ENCODE data around the gene OR56A1. TPM values are rescaled to one million over a fixed set of nuclear protein-coding genes. Genes with fewer than 3 reads are reported as not detected.
"Not testable (repeated sequence)": the region's sequence is repeated elsewhere in the genome, so short reads cannot be mapped to it uniquely, and the experiment has no call there.

Gene OR56A1
- not detected for polyA plus RNA-seq (2013, experiment 1 of 2; ENCODE audit: insufficient read length)
- not detected for polyA plus RNA-seq (2013, experiment 2 of 2; ENCODE audit: insufficient read length)

GRCh38 chr11:6030708-6031405 lies at the start of gene OR56A1:
Gene OR56A1 (minus strand): TSS chr11:6030758. CDS start chr11:6027692, 3,066 bp downstream.
- DNase-seq, result no peak

DNA sequence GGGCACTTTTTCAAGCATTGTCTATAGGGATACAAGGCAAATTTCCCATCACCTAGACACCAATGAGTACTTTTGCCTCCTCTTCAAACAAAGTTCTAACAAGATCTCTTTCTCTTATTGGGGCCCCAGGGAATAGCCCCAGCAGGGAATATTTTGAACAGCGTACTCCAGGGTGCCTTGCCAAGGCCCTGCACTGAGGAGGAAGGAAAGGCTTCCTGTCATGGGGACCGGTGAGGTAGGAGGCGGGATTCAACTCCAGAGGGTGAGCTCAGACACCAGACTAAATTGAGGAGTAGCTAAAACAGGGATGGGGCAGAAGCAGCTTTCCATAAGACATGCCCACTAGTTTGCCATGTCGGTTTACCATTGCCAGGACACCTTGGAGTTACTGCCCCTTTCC lies 48.9 kb upstream of the OR56A1 start:
- no peak for DNase-seq

GRCh38 chr11:6077723-6078122 lies 47.2 kb upstream of the OR56A1 start:
- no peak for DNase-seq

- not testable (repeated sequence) for DNase-seq
Observed at GRCh38 chr11:6076443-6076842, 45.9 kb upstream of the OR56A1 start.

DNA sequence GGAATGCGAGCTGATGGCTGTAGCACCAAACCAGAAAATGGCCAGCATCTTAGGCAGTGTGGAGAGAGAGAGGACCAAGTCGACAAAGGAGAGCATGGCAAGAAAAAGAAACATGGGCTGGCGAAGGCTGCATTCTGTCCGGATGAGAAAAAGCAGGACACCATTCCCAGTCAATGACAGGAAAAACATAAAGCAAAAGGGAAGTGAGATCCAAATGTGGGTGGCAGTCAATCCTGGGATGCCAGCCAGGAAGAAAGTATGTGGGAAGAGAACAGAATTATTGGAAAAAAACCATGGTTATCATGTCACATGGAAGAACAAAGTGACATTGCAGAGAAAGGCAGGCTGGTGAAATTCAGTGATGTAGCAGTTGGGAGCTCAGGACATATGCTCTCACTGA lies 36.9 kb upstream of the OR56A1 start:
- no peak for DNase-seq

GRCh38 chr11:6062691-6063358 lies 32.3 kb upstream of the OR56A1 start:
- DNase-seq, result no peak

DNA sequence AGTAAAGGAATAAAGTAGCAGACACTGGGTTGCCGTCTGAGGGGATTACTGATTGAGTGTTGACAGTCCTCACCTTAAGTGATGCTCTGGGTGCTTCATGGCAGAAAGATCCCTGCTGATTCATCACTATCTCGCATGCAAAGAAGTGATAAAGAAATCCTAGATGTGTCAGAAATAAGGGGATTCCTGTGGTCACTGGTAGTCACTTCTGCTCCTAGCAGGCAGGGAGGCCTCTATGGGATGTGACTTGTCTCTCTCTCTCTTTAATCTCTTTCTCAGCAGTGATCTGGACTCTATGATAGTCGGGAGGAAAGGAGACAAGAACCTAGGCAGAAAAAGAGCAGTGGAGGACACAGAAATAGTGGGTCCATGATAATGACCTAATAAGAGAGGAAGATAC lies 30.9 kb upstream of the OR56A1 start:
- DNase-seq, result no peak

GRCh38 chr11:6057452-6057851 lies 26.9 kb upstream of the OR56A1 start:
- DNase-seq, result no peak

- DNase-seq, result no peak
Observed at GRCh38 chr11:6055569-6055968, 25.0 kb upstream of the OR56A1 start.

GRCh38 chr11:6052374-6052773 lies 21.8 kb upstream of the OR56A1 start:
- no peak for DNase-seq

- no peak for DNase-seq
Observed at GRCh38 chr11:6040874-6041273, 10.3 kb upstream of the OR56A1 start.

DNA sequence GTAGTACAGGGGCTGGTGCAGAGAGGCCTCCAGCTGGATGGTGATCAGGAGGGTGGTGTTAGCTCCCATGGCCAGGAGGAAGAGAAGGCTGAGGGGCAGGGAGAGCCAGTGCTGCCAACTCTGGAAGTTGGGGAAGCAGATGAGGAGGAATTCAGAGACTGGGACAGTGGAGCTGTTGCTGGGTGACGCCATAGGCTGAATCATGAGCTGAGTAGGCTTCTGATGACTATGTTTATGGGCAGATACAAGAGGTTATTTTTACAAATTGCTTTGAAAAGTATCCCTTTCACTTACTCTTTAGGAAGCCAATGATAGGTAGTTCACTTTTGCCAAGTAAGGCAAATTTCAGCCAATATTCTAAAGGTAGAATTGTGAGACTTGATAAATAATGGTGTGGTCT lies 3.1 kb downstream of the OR56A1 start:
- no peak for DNase-seq

DNA sequence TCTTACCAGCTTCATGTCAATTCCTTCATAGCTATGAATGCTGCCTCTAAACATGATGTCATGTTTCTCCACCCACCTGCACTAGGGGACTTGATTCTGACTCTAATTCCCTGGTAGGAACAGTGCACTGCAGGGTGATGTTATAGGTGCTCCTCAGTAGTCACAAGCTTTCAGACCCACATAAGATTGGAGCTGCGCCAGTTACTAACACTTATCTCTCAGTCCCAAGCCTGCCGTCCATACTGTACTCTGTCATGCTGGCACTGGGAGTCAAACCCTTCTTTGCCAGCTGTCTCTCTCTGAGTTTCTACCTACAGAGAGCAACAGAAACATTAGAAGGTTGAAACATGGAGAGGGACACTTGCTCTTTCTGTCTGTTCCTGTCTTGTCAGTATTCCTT lies 5.5 kb downstream of the OR56A1 start:
- no peak for DNase-seq

- DNase-seq, result peak; percentile 3
Observed at GRCh38 chr11:6022956-6023355, 7.6 kb downstream of the OR56A1 start.

- DNase-seq, result no peak
Observed at GRCh38 chr11:6013042-6013441, 17.5 kb downstream of the OR56A1 start.

GRCh38 chr11:6012035-6012668 lies 18.4 kb downstream of the OR56A1 start:
- DNase-seq, result no peak

GRCh38 chr11:6006846-6007245 lies 23.7 kb downstream of the OR56A1 start, which contains the start of gene OR56A4:
Gene OR56A4 (minus strand): TSS chr11:6006946. CDS start chr11:6002992, 3,954 bp downstream.
- DNase-seq, result no peak

- no peak for DNase-seq
Observed at GRCh38 chr11:6006395-6006794, 24.2 kb downstream of the OR56A1 start.

GRCh38 chr11:6002202-6002699 lies 28.3 kb downstream of the OR56A1 start:
- DNase-seq, result no peak

DNA sequence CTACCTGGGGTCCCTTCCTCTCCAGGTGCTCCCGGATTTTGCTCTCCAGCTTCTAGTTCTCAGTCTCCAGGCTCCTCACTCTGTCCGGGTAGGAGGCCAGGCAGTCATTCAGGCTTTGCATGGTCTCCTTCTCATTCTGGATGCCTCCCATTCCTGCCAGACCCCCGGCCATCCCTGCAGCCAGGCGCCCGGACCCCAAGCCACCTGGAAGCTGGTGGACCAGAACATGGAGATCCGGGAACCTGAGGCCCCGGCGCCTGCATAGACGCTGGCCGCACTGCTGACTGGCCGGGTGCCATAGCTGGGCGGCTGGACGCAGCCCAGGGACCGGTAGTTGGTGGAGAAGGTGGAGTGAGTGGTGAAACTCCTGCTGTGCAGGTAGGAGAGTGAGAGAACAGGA lies 35.8 kb downstream of the OR56A1 start:
- no peak for DNase-seq

DNA sequence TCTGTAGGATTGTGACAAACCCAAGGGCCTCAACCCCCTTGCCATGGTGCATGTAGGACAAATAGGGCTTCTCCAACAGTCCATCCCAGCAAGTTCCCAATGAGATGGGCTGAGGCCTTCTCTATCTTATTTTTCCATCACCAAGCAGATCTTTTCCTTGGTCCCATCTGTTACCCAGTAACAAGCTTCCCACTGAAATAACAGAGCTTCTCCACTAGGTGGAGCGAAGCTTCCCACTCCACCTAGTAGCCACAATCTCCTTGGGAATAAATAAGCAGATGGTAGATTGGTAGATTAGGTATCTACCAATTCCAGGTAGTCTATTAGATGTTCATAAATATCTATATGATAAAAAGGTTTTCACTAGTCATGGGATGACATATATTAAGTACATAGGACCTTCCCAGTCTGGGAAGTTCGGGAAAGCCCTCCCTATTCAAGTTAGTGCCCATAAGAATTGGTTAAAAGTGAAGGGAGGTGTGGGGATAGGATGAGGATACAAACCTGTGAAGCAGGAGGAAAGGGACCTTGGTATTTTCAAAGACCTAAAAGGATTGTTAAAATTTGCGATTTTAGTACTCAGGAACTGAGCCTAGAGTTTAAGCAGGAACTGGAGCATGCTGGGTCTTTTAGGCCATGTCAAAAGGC lies 37.8 kb downstream of the OR56A1 start:
- no peak for DNase-seq

- DNase-seq, result no peak
Observed at GRCh38 chr11:5992150-5992549, 38.4 kb downstream of the OR56A1 start.

DNA sequence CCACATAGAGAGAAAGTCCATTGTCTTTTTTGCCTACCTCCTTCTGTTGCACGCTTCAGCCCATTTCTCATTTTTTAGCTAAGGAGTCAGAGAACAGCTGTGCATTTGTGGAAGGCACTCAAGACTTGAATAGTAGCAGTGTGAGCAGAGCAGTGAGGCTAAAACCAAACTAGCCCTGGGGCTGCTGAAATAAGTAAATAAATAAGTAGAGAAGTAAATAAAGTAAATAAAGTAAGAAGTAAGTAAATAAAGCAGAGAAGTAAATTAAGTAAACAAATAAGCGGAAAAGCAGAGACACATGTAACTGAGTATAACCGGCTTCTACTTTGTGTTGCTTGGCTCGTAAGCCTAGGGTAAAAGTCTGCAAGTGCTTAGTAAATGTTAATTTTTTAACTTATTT lies 41.4 kb downstream of the OR56A1 start:
- DNase-seq, result no peak

Data from fibroblast of skin of scalp (primary cell).